ENCODE data around the gene LUC7L2.
"Not testable (repeated sequence)": the region's sequence is repeated elsewhere in the genome, so short reads cannot be mapped to it uniquely, and the experiment has no call there.

The LUC7L2 gene

DNA sequence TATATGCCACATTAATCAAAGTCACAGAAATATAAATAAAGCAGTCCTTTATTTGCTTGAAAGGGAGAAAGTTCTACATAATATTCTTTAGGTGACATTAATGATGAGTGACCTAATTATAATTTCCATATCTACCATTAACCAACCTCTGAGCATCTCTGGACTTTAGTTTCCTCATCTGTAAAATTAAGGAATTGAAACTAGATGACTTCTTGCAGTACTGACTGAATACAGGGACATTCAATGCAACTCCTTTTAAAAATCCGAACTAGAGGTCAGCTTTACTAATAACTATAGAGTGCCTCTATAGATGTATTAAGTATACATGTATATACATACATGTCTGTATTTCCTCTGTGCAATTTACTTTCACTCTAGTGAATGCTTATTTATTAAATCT is 14.7 kb upstream of the LUC7L2 start:
- no peak overlapping the region for H3K27ac ChIP-seq
- H3K36me3 ChIP-seq, result peaks cover 9 to 24% (median 18%) of the 10 kb centered on the region in 3 donors
- no peak for DNase-seq
- intact Hi-C loops (cut with DNase I; ENCODE audit: low total_unique reads), result no loop called here
- no peak overlapping the region for H3K4me3 ChIP-seq
- H3K27me3 ChIP-seq, result no peaks in the 10 kb centered on the region
- TF ChIP-seq, protein P1, sequence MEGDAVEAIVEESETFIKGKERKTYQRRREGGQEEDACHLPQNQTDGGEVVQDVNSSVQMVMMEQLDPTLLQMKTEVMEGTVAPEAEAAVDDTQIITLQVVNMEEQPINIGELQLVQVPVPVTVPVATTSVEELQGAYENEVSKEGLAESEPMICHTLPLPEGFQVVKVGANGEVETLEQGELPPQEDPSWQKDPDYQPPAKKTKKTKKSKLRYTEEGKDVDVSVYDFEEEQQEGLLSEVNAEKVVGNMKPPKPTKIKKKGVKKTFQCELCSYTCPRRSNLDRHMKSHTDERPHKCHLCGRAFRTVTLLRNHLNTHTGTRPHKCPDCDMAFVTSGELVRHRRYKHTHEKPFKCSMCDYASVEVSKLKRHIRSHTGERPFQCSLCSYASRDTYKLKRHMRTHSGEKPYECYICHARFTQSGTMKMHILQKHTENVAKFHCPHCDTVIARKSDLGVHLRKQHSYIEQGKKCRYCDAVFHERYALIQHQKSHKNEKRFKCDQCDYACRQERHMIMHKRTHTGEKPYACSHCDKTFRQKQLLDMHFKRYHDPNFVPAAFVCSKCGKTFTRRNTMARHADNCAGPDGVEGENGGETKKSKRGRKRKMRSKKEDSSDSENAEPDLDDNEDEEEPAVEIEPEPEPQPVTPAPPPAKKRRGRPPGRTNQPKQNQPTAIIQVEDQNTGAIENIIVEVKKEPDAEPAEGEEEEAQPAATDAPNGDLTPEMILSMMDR (IDR thresholded peaks at IDR 0.05), result no peak
- peaks cover 0 to under 1% (median 0%) of the 10 kb centered on the region in 3 donors for H3K9me3 ChIP-seq
- H3K4me1 ChIP-seq, result peaks cover 0 to 13% (median 10%) of the 10 kb centered on the region in 4 donors

DNA sequence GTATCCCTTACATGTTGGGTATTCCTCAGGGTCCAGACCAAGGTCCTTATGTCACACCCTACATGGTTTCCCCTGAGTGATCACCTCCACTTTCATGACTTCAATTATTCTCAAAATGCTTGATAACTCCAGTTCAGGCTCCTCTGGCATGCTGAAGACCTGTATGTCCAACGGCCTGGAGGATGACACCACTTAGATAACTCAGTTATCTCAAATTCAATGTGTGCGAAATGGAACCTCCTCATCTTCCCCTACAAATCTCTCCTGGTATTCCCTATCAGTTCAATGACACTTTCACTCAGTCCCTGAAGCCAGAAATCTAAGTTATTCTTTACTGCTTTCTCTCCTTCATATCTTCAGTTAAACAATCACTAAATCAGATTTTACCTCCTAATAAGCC is 8.7 kb upstream of the LUC7L2 start:
- Histone ChIP-seq H3K27ac (no peak overlapping the region), H3K9me3 (no peaks in the 10 kb centered on the region), H3K27me3 (no peaks in the 10 kb centered on the region), H3K36me3 (peaks cover 9 to 28% (median 15%) of the 10 kb centered on the region in 3 donors), H3K4me3 (no peak overlapping the region), H3K4me1 (no peaks in the 10 kb centered on the region)
- TF ChIP-seq, protein P1 (IDR thresholded peaks at IDR 0.05), result no peak
- no peak for DNase-seq
- intact Hi-C loops (cut with DNase I; ENCODE audit: low total_unique reads), result no loop called here

DNA sequence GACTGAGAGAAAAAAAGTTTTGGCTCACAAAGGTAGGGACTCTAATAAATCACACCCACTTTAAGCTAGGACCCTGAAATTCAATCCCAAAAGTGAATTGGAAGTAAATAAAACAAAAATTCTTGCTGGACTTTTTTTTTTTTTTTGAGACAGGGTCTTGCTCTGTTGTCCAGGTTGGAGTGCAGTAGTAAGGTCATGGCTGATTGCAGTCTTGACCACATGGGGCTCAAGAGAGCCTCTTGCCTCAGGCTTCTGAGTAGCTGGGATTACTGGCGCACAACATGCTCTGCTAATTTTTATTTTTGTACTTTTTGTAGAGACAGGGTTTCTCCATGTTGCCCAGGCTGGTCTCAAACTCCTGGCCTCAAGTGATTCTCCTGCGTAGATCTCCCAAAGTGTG is 5.0 kb upstream of the LUC7L2 start:
- H3K4me3 ChIP-seq, result no peak overlapping the region
- H3K36me3 ChIP-seq, result peaks cover 0 to 11% (median 0%) of the 10 kb centered on the region in 3 donors
- no peak for DNase-seq
- no peaks in the 10 kb centered on the region for H3K9me3 ChIP-seq
- TF ChIP-seq, protein P1 (IDR thresholded peaks at IDR 0.05), result no peak
- intact Hi-C loops (cut with DNase I; ENCODE audit: low total_unique reads), result no loop called here
- no peak overlapping the region for H3K27ac ChIP-seq
- peaks cover 0 to 10% (median 5%) of the 10 kb centered on the region in 4 donors for H3K4me1 ChIP-seq
- no peaks in the 10 kb centered on the region for H3K27me3 ChIP-seq

DNA sequence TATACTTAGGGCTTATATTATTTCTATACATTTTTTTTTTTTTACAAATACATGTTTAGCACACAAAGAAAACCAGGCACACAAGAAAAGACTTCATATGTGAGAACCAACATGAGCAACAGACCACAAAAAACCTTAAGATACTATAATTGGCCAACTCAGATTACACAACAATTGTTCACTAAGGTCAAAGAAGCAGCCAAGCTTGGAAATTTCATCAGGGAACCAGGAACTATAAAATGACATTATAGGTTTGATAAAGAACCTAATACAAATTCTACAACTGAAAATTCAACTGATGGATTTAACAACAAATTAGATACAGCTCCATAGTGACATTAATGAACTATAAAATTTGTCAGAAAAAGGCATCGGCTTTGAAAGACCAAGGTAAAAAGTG is 4.4 kb upstream of the LUC7L2 start:
- Histone ChIP-seq H3K36me3 (peaks cover 0 to 7% (median 0%) of the 10 kb centered on the region in 3 donors), H3K4me1 (peaks cover 0 to 10% (median 5%) of the 10 kb centered on the region in 4 donors), H3K9me3 (no peaks in the 10 kb centered on the region), H3K27ac (no peak overlapping the region), H3K4me3 (no peak overlapping the region), H3K27me3 (no peaks in the 10 kb centered on the region)
- intact Hi-C loops (cut with DNase I; ENCODE audit: low total_unique reads), result no loop called here
- TF ChIP-seq, protein P1 (IDR thresholded peaks at IDR 0.05), result no peak
- DNase-seq, result no peak

DNA sequence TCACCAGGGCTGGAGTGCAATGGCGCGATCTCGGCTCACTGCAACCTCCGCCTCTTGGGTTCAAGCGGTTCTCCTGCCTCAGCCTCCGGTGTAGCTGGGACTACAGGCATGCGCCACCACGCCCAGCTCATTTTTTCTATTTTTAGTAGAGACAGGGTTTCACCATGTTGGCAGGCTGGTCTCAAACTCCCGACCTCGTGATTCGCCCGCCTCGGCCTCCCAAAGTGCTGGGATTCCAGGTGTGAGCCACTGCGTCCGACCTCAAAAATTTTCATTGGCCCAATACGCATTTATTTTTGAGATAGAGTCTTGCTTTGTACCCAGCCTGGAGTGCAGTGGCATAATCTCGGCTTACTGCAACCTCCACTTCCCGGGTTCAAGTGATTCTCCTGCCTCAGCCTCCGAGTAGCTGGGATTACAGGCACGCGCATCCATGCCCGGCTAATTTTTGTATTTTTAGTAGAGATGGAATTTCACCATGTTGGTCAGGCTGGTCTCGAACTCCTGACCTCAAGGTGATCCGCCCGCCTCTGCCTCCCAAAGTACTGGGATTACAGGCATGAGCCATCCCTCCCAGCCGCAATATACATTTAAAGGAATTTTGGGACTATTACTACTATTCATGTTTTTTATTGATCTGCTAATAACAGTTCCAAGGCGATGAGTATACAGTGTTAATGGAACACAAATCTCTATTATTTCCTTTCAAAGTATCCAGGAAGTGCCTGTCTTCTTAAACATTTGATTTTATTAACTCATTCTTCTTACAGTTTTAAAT is 1.8 kb upstream of the LUC7L2 start:
- peaks cover 0 to 30% (median 14%) of the 10 kb centered on the region in 4 donors for H3K4me1 ChIP-seq
- DNase-seq, H3K36me3 ChIP-seq, H3K9me3 ChIP-seq, H3K27me3 ChIP-seq: not testable (repeated sequence)
- intact Hi-C loops (cut with DNase I; ENCODE audit: low total_unique reads), result loop anchor here (2.0 kb wide), 1 partner anchor 17 kb away; the partner anchor contains the start of gene FMC1
- peak overlapping the region; percentile 83 to 100 for H3K4me3 ChIP-seq
- H3K27ac ChIP-seq, result peak overlapping the region; percentile 98 to 100
